A549 (cell line): ENCODE data around the gene OTOG.

Experiments
- CTCF ChIP-seq: fragments of >200 bp; sonication (Bioruptor Twin); formaldehyde crosslinking; IDR thresholded peaks from 3 replicates; pipeline ENCODE4 v1.5.1; 2016
- NFE2L2 ChIP-seq: fragments of 150-350 bp; conservative IDR thresholded peaks from 2 replicates; pipeline ENCODE4 v1.6.1; 2014; ENCODE audit warnings: low read length
- NR3C1 ChIP-seq: fragments of >200 bp; sonication (Bioruptor Twin); formaldehyde crosslinking; IDR thresholded peaks from 3 replicates; pipeline ENCODE4 v1.6.1; 2017
- POLR2A ChIP-seq: IDR thresholded peaks from 2 replicates; pipeline ENCODE4 v1.6.1; 2012; ENCODE audit warnings: mild to moderate bottlenecking, low read length
- RCOR1 ChIP-seq: fragments of 150-350 bp; IDR thresholded peaks from 2 replicates; pipeline ENCODE4 v1.6.1; 2014; ENCODE audit warnings: antibody characterized with exemption, low read length, low read depth

- TF ChIP-seq POLR2A (no peak), NR3C1 (no peak), CTCF (no peak), NFE2L2 (no peak), RCOR1 (no peak)
These were observed 16.2 kb downstream of the OTOG start for GRCh38 chr11:17563231-17563646.
